GM12892 (cell line): ENCODE results near the gene SLC52A3.

Source experiments
- POLR2A ChIP-seq: IDR thresholded peaks from 2 replicates; pipeline ENCODE4 v1.6.1; 2011; ENCODE audit warnings: low read depth, low read length, control low read depth
- POLR2AphosphoS5 ChIP-seq: IDR thresholded peaks from 2 replicates; pipeline ENCODE4 v1.6.1; 2011; ENCODE audit warnings: low read depth, low read length, control low read depth

DNA sequence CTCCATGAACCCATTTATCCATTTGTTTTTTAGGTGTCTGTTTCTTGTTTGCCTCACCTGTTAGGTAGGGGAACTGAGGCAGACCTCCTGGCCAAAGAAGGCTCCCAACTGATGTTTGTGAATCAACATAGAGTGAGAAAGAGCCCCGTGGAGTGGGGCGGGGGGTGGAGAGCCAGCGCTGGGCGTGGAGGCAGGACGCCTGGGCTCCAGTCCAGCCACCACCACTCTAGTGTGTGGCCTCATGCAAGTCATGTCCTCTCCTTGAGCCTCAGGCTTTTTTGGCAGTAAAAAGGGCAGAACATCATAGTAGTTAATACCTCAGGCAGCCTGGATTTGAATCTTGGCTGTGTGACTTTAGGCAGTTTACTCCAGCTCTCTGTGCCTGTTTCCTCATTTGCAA, 50.5 kb downstream of the SLC52A3 start:
- TF ChIP-seq POLR2A = no peak
- TF ChIP-seq POLR2AphosphoS5 = no peak
